Coronary artery (tissue), 2 donors: ENCODE data around the gene CCDC38.

Source experiments
- DNase-seq: peaks from one replicate; pipeline ENCODE4 v3.0.0-alpha.2; 2017; ENCODE audit warnings: low spot score
- H3K27ac ChIP-seq, 2 donors: fragments of 200-600 bp; sonication (generic); one replicate each; pipeline ENCODE4 v1.5.1; 2016 to 2019
- H3K4me3 ChIP-seq: fragments of 200-600 bp; sonication (generic); 2 replicates; pipeline ENCODE4 v1.5.1; 2016; ENCODE audit warnings: mild to moderate bottlenecking, moderate library complexity
- TF ChIP-seq, protein P1 (sequence below): fragments of 200-600 bp; sonication (generic); IDR thresholded peaks from one replicate; pipeline ENCODE4 v1.5.1; 2019; ENCODE audit warnings: antibody characterized with exemption

Gene CCDC38

DNA sequence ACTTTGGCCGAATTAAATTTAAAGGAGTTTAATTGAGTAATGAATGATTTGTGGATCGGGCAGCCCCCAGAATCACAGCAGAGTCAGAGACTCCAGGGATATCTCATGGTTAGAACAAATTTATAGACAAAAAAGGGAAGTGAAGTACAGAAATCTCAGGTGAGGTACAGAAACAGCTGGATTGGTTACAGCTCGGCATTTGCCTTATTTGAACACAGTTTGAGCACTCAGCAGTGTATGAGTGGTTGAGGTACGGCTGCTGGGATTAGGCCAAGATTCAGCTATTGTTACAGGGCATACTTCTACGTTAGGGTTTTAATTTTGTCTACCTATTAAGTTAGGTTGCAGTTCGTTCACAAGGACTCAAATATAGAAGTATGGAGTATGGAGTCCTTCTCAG lies 23.3 kb downstream of the CCDC38 start:
- DNase-seq: no peak
- TF ChIP-seq, protein P1, sequence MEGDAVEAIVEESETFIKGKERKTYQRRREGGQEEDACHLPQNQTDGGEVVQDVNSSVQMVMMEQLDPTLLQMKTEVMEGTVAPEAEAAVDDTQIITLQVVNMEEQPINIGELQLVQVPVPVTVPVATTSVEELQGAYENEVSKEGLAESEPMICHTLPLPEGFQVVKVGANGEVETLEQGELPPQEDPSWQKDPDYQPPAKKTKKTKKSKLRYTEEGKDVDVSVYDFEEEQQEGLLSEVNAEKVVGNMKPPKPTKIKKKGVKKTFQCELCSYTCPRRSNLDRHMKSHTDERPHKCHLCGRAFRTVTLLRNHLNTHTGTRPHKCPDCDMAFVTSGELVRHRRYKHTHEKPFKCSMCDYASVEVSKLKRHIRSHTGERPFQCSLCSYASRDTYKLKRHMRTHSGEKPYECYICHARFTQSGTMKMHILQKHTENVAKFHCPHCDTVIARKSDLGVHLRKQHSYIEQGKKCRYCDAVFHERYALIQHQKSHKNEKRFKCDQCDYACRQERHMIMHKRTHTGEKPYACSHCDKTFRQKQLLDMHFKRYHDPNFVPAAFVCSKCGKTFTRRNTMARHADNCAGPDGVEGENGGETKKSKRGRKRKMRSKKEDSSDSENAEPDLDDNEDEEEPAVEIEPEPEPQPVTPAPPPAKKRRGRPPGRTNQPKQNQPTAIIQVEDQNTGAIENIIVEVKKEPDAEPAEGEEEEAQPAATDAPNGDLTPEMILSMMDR: no peak
- Histone ChIP-seq H3K4me3 (no peak overlapping the region), H3K27ac (no peak overlapping the region)

DNA sequence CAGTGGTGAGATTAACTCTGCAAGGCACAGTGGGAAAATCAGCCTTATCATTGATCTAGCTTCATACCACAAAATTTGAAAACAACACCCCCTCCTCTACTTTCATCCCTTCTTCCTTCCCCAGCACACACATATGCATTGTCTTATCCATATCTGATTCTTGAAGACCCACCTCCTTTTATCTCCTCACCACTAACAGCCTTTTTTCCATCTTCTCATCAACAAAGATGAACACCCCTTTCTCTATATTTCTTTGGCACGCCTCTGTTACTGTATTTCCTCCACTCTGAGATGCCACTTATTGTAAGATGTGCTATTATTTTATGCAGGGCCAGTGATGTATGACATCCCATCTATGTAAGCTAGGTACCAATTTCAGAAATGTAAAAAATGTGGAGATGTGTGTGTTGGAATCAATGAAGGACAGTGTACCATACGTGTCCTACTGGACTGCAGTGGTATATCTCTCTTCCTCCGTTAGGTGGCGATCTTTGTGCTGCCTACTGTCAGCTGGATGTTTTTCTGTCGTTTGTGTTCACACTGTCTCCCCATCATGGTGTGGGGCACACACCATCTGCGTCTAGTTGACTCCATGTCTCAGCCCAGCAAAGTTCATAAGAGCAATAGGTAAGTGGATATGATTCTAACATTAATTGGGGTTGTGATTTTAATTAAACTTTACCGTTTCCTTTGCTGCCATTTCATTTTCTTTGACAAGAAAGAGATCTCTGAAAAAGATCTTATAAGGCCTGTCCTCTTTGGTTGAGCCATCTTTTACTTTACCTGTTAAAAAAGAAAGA lies 24.0 kb downstream of the CCDC38 start:
- DNase-seq: no peak
- TF ChIP-seq, protein P1: peak; percentile 57
- Histone ChIP-seq H3K27ac (no peak overlapping the region), H3K4me3 (no peak overlapping the region)

DNA sequence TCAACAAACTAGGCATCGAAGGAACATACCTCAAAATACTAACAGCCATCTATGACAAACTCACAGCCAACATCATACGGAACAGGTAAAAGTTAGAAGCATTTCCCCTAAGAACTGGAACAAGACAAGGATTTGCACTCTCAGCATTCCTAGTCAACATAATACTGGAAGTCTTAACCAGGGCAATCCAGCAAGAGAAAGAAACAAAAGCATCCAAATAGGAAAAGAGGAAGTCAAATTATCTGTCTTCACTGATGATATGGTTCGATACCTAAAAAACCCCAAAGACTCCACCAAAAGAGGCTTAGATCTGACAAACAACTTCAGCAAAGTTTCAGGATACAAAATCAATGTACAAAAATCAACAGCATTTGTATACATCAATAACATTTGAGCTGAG lies 32.5 kb downstream of the CCDC38 start:
- DNase-seq: no peak
- no peak overlapping the region for H3K4me3 ChIP-seq
- H3K27ac ChIP-seq: no peak overlapping the region
- TF ChIP-seq, protein P1: no peak

DNA sequence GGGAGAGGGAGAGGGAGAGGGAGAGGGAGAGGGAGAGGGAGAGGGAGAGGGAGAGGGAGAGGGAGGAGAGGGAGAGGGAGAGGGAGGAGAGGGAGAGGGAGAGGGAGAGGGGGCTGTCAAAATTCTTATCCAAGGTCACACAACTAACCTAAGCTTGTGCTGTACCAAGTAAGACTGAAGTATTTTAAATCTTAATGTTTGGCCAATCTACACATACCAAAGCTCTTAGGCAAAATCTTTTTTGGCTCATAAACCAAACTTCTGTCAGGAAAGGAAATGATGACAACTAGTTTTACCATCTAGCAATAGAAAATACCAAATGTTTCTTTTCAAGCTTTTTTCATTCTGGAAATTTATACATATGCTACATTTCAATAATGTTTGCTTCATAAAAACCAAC lies 33.8 kb downstream of the CCDC38 start:
- no peak for DNase-seq
- Histone ChIP-seq H3K27ac (no peak overlapping the region), H3K4me3 (no peak overlapping the region)
- TF ChIP-seq, protein P1: no peak

DNA sequence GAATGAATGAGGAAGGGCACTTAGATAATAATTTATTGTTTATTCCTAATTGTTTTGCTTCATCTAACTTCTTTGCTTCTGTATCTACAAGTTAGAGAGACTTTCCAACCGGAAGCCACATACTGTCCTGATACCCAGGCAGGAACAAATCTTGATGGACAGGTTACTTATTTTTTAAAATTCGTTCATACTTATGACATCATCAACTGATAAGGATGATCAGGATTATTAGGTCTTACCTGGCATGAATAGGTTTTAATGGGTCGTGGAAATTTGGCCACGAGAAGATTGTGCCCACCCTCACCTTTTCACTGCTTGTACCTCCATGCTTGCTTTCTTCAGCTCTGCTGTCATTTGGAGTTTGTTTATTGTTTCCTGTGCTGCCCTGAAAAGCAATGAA lies 44.3 kb downstream of the CCDC38 start:
- TF ChIP-seq, protein P1: no peak
- no peak for DNase-seq
- Histone ChIP-seq H3K27ac (no peak overlapping the region), H3K4me3 (no peak overlapping the region)

DNA sequence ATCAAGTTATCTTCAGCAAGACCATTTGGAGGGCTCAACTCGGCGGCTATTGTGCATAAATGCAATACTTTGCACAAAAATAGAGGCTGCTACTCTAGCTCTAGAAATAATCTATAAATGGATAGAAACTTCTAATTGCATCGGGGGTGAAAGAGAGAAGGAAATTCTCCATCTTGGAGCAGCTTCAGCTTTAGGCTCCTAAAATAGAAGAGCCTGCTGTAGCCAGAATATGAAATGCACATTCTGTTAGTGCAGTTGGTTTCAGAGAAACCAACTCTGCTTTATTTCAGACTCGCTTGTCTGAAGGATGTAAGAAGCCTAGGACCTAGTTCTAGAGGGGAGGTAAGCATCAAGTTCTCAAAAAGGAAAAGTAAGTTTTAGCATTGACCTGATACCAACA lies 45.6 kb downstream of the CCDC38 start:
- H3K4me3 ChIP-seq: no peak overlapping the region
- DNase-seq: no peak
- H3K27ac ChIP-seq: no peak overlapping the region
- TF ChIP-seq, protein P1: no peak

DNA sequence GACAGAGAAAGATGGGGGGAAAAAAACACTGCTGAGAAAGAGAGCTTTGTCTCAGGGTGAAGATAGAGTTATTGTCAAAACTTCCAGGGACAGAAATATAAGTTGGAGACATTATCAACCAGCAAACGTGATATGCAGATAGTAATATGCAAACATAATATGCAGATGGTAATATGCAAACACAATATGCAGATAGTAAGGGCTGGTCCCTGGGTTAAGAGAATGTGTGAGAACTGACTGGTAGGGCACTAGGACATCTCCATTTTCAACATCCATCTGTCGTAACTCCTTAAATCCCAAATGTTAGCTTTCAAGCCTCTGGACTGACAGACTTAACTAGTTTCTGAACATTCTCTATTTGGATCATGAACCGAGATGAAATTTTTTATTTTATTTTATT lies 51.5 kb downstream of the CCDC38 start:
- Histone ChIP-seq H3K4me3 (no peak overlapping the region), H3K27ac (no peak overlapping the region)
- no peak for DNase-seq
- TF ChIP-seq, protein P1: no peak
